ENCODE results near the gene UGT1A6. TPM values are rescaled to one million over a fixed set of nuclear protein-coding genes. Genes with fewer than 3 reads are reported as not detected.
"Not testable (repeated sequence)": the region's sequence is repeated elsewhere in the genome, so short reads cannot be mapped to it uniquely, and the experiment has no call there.

UGT1A6 gene
- total RNA-seq, 1 experiment from 2014 or later, result 98.0 TPM

DNA sequence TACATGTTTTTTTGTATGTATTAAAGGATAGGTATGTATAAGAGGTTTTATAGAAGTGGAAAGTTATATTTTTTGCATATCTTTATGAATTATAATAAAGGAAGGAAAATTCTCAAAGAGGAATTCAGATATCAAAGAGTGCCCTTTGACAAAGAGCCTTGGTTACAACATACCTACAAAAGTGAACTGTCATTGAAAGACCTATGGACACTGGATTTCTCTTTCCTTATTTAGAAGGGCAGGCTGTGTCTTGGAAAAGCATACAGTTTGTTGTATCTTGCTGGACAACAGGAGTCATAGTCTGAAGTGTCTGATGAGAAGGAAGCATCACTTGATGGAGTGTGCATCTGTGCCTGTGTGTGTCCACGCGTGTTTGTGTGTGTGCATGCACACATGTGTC is 41.3 kb upstream of the UGT1A6 start:
- intact Hi-C loops (cut with micrococcal nuclease; ENCODE audit: unreplicated experiment), result no loop called here
- no peak for DNase-seq
- no peak overlapping the region for H3K4me3 Mint-ChIP-seq (ENCODE audit: low read depth, unreplicated experiment)
- H3K36me3 Mint-ChIP-seq (ENCODE audit: insufficient read depth, unreplicated experiment), result no peaks in the 10 kb centered on the region
- no peaks in the 10 kb centered on the region for H3K27me3 Mint-ChIP-seq (ENCODE audit: unreplicated experiment)
- peaks cover 41% of the 10 kb centered on the region for H3K4me1 Mint-ChIP-seq (ENCODE audit: low read depth, unreplicated experiment)
- BruUV-seq (replicated peaks), result no TSS peak
- peaks cover 5% of the 10 kb centered on the region for H3K9me3 Mint-ChIP-seq (ENCODE audit: low read depth, unreplicated experiment)
- CTCF ChIA-PET, result no interaction called here
- TF ChIP-seq, protein P1, sequence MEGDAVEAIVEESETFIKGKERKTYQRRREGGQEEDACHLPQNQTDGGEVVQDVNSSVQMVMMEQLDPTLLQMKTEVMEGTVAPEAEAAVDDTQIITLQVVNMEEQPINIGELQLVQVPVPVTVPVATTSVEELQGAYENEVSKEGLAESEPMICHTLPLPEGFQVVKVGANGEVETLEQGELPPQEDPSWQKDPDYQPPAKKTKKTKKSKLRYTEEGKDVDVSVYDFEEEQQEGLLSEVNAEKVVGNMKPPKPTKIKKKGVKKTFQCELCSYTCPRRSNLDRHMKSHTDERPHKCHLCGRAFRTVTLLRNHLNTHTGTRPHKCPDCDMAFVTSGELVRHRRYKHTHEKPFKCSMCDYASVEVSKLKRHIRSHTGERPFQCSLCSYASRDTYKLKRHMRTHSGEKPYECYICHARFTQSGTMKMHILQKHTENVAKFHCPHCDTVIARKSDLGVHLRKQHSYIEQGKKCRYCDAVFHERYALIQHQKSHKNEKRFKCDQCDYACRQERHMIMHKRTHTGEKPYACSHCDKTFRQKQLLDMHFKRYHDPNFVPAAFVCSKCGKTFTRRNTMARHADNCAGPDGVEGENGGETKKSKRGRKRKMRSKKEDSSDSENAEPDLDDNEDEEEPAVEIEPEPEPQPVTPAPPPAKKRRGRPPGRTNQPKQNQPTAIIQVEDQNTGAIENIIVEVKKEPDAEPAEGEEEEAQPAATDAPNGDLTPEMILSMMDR (IDR thresholded peaks at IDR 0.05; ENCODE audit: unreplicated experiment), result no peak
- peak overlapping the region; percentile 50 for H3K27ac Mint-ChIP-seq (ENCODE audit: unreplicated experiment)

DNA sequence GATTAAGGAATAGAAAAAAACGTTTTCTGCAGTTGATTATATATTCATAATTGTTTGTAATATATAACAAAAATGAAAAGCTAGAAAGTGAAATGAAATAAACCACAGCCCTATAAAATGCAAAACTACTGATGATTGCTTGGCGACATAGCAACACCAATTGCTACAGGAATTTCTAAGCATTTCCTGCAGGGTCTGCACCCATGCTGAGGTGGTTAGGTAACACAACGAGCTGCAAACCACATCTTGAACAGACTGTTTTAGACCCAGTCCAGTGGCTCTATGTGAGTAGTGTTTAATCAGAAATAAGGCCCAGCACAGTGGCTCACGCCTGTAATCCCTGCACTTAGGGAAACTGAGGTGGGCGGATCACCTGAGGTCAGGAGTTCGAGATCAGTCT is 38.2 kb upstream of the UGT1A6 start:
- peaks cover 48% of the 10 kb centered on the region for H3K4me1 Mint-ChIP-seq (ENCODE audit: low read depth, unreplicated experiment)
- CTCF ChIA-PET, result no interaction called here
- H3K9me3 Mint-ChIP-seq (ENCODE audit: low read depth, unreplicated experiment), result no peaks in the 10 kb centered on the region
- BruUV-seq (replicated peaks), result no TSS peak
- H3K4me3 Mint-ChIP-seq (ENCODE audit: low read depth, unreplicated experiment), result no peak overlapping the region
- TF ChIP-seq, protein P1 (IDR thresholded peaks at IDR 0.05; ENCODE audit: unreplicated experiment), result no peak
- intact Hi-C loops (cut with micrococcal nuclease; ENCODE audit: unreplicated experiment), result no loop called here
- H3K27me3 Mint-ChIP-seq (ENCODE audit: unreplicated experiment), result no peaks in the 10 kb centered on the region
- no peak for DNase-seq
- peak overlapping the region; percentile 69 for H3K27ac Mint-ChIP-seq (ENCODE audit: unreplicated experiment)
- H3K36me3 Mint-ChIP-seq (ENCODE audit: insufficient read depth, unreplicated experiment), result no peaks in the 10 kb centered on the region

DNA sequence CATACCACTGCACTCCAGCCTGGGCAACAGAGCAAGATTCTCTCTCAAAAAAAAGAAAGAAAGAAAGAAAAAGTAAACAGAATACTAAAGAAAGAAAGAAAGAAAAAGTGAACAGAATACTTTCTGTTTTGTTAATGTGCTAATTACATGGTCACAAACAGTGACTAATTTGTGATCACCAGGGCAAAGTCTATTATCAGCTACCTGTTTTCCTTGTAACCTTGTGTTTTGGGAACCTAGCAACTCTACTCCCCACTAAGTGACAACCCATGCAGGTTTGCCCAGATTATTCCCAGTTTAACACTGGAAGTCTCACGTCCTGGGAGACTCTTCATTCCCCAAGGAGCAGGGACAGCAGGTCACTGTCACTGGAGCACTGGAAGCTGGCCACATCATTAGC is 37.6 kb upstream of the UGT1A6 start:
- no peak overlapping the region for H3K4me3 Mint-ChIP-seq (ENCODE audit: low read depth, unreplicated experiment)
- DNase-seq, result no peak
- CTCF ChIA-PET, result interaction anchor here (0.6 kb wide), 1 partner anchor 770 kb away, joined by 3 read pairs; no protein-coding TSS in a partner anchor
- TF ChIP-seq, protein P1 (IDR thresholded peaks at IDR 0.05; ENCODE audit: unreplicated experiment), result no peak
- H3K9me3 Mint-ChIP-seq (ENCODE audit: low read depth, unreplicated experiment), result no peaks in the 10 kb centered on the region
- no peaks in the 10 kb centered on the region for H3K27me3 Mint-ChIP-seq (ENCODE audit: unreplicated experiment)
- intact Hi-C loops (cut with micrococcal nuclease; ENCODE audit: unreplicated experiment), result no loop called here
- no TSS peak for BruUV-seq (replicated peaks)
- peak overlapping the region; percentile 69 for H3K27ac Mint-ChIP-seq (ENCODE audit: unreplicated experiment)
- H3K36me3 Mint-ChIP-seq (ENCODE audit: insufficient read depth, unreplicated experiment), result no peaks in the 10 kb centered on the region
- H3K4me1 Mint-ChIP-seq (ENCODE audit: low read depth, unreplicated experiment), result peaks cover 45% of the 10 kb centered on the region

DNA sequence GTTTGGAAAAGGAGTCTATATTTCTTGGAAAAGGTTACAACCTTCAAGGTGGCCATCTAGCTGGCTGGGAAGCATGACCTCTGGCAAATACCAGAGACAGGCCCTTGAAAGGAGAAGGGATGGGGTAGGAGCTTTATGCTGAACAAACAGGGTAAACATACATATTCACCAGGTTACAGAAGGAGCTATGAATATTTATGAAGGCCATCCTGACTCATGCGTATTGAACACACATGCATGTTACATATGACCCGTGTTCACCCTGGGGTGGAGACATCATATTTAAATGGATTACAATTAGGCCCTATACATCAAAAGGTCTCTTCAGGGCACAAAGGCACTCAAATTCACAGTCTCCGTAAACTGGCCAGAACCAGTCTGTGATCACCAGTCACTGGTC is 36.7 kb upstream of the UGT1A6 start:
- peaks cover 36% of the 10 kb centered on the region for H3K4me1 Mint-ChIP-seq (ENCODE audit: low read depth, unreplicated experiment)
- DNase-seq; intact Hi-C loops (cut with micrococcal nuclease; ENCODE audit: unreplicated experiment); H3K36me3 Mint-ChIP-seq (ENCODE audit: insufficient read depth, unreplicated experiment); BruUV-seq (replicated peaks); H3K9me3 Mint-ChIP-seq (ENCODE audit: low read depth, unreplicated experiment); H3K27ac Mint-ChIP-seq (ENCODE audit: unreplicated experiment); H3K27me3 Mint-ChIP-seq (ENCODE audit: unreplicated experiment); CTCF ChIA-PET; H3K4me3 Mint-ChIP-seq (ENCODE audit: low read depth, unreplicated experiment): not testable (repeated sequence)

DNA sequence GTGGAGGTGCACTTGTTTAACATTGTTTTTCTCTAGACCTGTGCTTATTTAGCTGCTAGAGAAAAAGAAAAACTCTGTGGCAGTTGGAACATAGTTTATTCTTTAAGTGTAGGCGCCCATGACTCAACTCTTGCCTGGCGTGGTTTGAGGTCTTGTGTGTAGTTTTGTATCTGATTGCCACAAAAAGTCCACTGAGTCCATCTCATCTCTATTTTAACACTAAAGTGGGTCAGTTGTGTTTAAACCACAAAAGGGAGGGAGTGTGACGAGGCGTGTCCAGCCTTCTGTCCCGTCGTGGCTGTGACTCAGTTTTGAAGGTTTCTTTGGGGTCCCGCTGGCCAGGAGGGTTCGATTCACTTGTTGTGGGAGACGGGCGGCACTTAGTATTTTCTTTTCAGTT is 36.2 kb upstream of the UGT1A6 start:
- no peak for DNase-seq
- no peaks in the 10 kb centered on the region for H3K27me3 Mint-ChIP-seq (ENCODE audit: unreplicated experiment)
- peaks cover 35% of the 10 kb centered on the region for H3K4me1 Mint-ChIP-seq (ENCODE audit: low read depth, unreplicated experiment)
- H3K27ac Mint-ChIP-seq (ENCODE audit: unreplicated experiment), result no peak overlapping the region
- H3K9me3 Mint-ChIP-seq (ENCODE audit: low read depth, unreplicated experiment), result peaks cover under 1% of the 10 kb centered on the region
- intact Hi-C loops (cut with micrococcal nuclease; ENCODE audit: unreplicated experiment), result no loop called here
- BruUV-seq (replicated peaks), result no TSS peak
- TF ChIP-seq, protein P1 (IDR thresholded peaks at IDR 0.05; ENCODE audit: unreplicated experiment), result no peak
- CTCF ChIA-PET, result no interaction called here
- no peak overlapping the region for H3K4me3 Mint-ChIP-seq (ENCODE audit: low read depth, unreplicated experiment)
- H3K36me3 Mint-ChIP-seq (ENCODE audit: insufficient read depth, unreplicated experiment), result no peaks in the 10 kb centered on the region

Measured in Calu3 (cell line).